Measurements from ENCODE around the gene PICK1.
"Not testable (repeated sequence)": the region's sequence is repeated elsewhere in the genome, so short reads cannot be mapped to it uniquely, and the experiment has no call there.

Gene PICK1

GRCh38 chr22:38075105-38075825 lies 18.1 kb downstream of the PICK1 start:
- no peak for DNase-seq

GRCh38 chr22:38075961-38076360 lies 18.8 kb downstream of the PICK1 start:
- DNase-seq: no peak

DNA sequence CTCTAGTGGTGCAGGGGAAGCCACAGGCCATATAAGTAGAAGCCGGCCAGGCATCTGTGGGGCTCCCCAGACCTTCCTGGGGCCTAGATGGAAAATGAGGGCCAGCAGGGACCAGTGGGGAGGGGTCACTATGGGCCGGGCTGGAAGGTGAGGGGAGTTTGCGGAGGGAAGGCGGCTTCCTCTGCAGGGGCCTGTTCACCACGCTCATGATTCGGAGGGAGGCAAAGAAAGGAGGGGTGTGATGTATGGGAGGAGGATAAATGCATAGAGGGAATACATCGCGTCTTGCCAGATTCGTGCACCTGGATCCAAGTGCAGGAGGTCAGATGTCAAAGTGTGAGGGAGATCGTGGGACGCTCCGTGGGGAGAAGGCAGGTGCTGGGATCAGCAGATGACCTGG lies 19.9 kb downstream of the PICK1 start:
- DNase-seq: no peak

- no peak for DNase-seq
These were observed 20.4 kb downstream of the PICK1 start for GRCh38 chr22:38077595-38077994.

DNA sequence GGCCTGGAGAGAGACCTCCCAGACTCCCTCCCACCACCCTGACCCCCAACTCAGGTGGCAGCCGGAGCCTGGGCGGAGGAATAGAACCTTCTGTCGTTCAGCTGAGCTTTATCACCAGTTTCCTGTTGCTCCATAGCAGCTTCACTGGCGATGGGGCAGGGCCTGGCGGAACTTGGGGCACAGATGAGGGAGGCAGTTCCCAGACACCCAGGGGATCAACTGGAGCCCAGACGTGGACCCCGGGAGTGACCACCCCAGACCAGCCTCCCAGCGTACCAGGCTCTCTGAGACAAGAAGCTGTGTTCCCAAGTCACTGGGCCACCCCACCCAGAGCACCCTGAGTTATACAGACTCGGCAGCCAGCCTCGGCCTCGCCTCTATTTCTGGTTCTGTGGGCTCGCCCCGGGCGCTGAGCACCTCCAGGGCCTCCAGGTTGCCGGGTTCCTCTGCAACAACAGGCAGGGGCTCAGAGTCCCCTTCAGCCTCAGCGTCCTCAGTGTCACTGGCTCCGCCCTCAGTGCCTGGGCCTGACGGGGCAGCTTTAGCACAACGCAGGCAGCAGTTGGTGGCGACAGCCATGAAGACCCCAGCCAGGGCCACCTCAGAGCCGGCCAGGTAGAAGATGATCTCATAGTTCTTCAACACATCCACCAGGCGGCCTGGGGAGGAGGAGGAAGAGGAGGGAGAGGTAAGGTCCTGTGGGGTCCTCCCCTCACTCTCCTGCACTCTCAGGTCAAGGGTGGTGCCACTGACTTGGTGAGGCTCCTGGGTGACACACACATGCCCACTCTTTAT lies 21.0 kb downstream of the PICK1 start:
- DNase-seq: no peak

DNA sequence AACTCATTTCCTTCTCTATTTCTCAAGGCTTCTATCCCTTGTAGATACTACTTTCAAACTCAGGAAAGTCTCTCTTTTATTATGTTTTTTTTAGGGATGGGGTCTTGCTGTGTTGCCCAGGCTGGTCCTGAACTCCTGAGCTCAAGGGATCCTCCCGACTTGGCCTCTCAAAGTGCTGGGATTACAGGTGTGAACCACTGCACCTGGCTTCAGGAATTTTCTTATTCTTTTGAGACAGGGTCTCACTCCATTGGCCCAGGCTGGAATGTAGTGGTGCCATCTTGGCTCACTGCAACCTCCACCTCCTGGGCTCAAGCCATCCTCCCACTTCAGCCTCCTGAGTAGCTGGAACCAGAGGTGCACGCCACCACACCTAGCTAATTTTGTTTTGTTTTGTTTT lies 22.0 kb downstream of the PICK1 start:
- not testable (repeated sequence) for DNase-seq

GRCh38 chr22:38079804-38080203 lies 22.6 kb downstream of the PICK1 start:
- DNase-seq: no peak

- no peak for DNase-seq
These were observed 23.3 kb downstream of the PICK1 start for GRCh38 chr22:38080474-38080849.

DNA sequence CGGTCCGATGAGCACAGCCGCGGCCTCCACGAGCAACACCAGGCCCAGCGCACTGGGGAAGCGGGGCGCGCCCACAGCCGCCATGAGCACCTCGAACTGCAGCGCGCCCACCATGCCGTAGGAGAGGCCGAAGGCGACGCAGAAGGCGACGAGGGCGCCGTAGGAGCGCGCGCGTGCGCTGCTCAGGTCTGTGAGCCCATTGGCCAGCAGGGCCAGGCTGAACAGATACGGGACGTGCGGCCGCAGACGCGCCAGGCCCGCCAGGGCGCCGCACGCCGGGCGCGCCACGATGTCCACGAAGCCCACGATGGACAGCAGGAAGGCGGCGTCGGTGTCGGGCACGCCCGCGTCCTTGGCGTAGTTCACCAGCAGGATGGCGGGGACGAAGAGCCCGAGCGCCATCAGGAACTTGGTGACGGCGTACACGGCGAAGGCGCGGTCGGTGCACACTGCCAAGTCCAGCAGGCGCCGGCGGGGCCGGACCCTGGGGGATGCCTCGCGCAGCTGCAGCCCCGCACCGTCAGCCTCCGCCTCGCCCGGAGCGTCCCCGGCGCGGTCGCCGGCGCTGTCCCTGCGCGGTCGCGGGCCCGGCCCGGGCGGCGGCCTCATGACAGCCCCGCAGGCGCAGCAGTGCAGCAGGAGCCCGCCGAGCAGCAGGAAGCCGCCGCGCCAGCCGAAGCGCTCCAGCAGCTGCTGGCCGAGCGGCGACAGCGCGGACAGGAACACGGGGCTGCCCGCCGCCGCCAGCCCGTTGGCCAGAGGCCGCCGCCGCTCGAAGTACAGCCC lies 23.8 kb downstream of the PICK1 start:
- no peak for DNase-seq

DNA sequence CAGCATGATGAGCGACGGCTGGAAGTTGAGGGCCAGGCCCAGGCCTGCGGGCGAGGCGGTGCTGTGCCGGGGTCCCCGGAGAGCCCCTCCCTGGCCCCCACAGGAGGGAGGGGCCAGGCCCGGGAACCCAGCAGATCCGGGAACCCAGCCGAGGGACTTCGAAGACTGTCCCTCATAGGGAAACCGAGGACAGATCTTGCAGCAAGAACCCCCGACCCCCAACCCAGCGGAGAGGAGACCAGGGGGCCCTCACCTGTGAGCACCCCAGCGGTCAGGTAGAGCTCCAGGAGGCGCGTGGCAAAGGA lies 24.4 kb downstream of the PICK1 start:
- DNase-seq: no peak

GRCh38 chr22:38081941-38082828 lies 25.0 kb downstream of the PICK1 start:
- no peak for DNase-seq

GRCh38 chr22:38082986-38083710 lies 25.9 kb downstream of the PICK1 start:
- DNase-seq: no peak

- DNase-seq: no peak
These were observed 26.9 kb downstream of the PICK1 start, which contains the start of gene SLC16A8 for GRCh38 chr22:38083931-38084631. SLC16A8 (minus strand) TSS chr22:38084184; CDS start chr22:38082873, 1,311 bp downstream.

GRCh38 chr22:38085056-38085455 lies 27.9 kb downstream of the PICK1 start:
- no peak for DNase-seq

DNA sequence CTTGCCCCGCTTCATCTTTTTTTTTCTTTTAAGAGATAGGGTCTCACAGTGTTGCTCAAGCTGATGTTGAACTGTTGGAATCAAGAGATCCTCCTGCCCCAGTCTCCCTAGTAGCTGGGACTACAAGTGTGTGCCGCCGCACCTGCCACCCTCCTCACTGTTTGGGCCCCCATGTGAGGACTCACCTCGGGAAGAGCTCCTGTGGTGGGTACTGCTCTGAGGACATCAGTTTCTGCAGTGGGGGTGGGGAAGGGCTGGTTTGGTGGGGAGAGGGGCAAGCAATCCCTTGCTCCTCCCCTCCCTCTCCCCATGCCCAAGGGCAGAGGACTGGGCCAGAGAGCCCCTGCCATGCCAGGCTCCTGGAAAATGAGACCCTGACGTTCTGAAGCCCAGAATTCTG lies 28.3 kb downstream of the PICK1 start:
- no peak for DNase-seq

- no peak for DNase-seq
These were observed 29.0 kb downstream of the PICK1 start for GRCh38 chr22:38086001-38086845.

DNA sequence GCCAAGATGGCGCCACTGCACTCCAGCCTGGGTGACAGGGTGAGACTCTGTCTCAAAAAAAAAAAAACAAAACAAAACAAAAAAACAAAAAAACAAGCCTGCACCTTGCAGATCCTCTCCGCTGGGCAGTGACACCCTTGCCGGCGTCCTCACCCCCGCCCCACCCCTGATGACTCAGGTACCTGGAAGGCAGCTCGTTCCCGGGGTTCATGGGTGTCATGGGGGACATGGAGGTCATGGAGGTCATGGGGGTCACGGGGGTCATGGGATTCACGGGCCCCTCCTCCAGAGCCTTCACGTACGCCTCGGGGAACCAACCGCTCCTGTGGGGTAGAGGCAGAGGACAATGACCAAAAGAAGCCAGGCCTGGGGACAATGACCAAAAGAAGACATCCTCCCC lies 29.7 kb downstream of the PICK1 start:
- DNase-seq: no peak

- DNase-seq: no peak
These were observed 30.7 kb downstream of the PICK1 start for GRCh38 chr22:38087855-38088254.

- no peak for DNase-seq
These were observed 31.6 kb downstream of the PICK1 start for GRCh38 chr22:38088629-38089473.
